Right hindlimb (tissue), 1 donor: Measurements from ENCODE around the gene RSPRY1.

ENCODE experiments used
- DNase-seq: peaks from one replicate; pipeline ENCODE4 v3.0.0-alpha.2; 2018

Gene RSPRY1

GRCh38 chr16:57225978-57226377, 39.8 kb downstream of the RSPRY1 start:
- no peak for DNase-seq

GRCh38 chr16:57226701-57227621, 40.8 kb downstream of the RSPRY1 start:
- no peak for DNase-seq

GRCh38 chr16:57229079-57229478, 43.0 kb downstream of the RSPRY1 start:
- no peak for DNase-seq

DNA sequence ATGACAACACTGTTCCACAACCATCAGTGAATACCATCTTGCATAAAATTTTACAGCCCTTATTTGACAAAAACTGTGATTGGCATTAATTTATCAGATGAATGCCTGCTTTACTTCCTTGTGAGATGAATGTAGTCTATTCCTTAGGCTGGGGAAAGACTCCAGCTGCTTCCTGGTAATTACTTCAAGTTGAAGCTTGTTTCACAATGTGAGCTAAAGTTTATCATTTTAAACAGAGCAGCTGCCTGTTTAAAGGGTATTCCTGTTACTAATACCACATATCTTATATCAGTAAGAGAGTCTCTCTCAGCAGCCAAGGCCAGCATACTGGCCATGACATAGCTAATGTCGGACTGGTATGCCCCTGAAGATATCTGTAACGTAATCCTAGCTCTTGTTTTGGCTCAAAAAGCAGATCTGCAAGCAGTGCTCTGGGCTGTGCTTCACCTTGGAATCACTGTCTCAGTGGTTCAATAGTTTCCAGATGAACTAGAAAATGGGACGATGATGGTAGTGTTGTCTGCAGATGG, 45.8 kb downstream of the RSPRY1 start:
- DNase-seq = no peak

DNA sequence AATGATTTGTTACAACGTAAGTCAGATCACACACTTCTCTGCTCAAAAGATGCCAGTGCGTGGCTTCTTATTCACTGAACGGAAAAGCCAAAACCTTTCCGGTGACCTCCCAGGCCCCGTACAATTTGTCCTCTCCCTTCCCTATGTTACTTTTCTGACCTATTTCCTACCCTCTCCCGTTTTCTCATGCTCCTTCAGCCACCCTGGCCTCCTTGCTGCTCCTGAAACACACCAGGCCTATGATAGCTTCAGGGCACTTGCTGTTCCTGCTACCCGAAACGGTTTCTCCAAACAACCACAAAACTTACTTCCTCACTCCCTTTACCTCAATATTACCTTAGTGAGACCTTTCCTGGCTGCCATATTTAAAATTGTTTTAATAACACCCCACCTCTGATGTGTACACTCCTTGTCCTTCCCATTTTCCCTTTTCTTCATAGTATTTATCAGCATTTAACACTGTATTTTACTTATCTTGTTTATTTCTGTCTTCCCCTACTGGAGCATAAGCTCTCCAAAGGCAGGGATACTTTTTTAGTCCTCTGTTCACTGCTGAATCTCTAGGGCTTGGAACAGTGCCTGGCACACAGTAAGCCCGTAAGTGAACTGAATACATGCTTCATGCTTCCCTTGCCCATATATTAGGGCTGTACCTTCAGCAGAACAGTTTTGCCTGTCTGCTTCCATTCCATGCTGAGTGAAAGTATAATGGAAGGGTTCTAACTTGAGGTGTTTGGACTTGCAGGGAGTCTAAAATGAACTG, 48.0 kb downstream of the RSPRY1 start:
- DNase-seq = no peak

GRCh38 chr16:57234707-57235092, 48.6 kb downstream of the RSPRY1 start:
- no peak for DNase-seq

DNA sequence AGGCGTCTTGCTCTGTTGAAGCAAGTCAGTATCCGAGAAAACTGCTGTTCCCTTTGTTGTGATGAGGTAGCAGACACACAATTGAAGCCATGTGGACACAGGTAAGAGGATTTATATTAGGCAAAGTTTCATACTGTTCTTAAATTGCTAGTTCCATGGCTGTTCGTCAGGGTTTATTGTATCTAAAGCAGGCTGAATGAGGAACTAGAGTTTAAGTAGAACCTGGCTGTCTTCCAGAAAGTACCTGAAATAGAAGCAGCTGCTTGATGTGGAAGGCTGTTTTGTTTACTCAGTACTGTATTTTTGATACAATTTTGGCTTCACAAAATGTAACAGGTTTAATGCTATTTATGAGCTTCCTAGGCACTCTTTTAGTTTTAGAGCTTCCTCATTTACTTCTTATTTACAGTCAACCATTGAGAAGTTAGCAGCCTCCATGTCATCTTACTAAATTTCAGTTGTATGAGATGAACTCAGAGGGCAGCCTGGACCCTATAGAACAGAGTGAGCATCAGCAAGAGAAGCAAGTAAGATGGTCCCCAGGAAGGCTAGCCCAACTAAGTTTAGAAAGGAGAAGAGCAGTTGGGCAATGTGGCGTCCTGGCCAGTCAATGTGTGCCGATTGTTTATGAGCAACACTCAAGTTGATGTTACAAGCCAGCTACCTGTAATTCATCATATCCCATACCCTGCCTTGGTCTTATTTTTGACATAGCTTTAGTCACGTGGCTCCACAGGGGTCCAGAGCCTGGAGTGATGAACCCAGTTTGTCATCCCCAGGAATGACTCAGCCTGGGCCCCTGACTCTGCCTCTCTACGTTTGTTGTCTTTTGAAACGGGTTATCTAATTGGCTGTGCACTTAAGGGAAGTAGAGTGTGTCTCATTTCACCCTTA, 49.2 kb downstream of the RSPRY1 start:
- no peak for DNase-seq

DNA sequence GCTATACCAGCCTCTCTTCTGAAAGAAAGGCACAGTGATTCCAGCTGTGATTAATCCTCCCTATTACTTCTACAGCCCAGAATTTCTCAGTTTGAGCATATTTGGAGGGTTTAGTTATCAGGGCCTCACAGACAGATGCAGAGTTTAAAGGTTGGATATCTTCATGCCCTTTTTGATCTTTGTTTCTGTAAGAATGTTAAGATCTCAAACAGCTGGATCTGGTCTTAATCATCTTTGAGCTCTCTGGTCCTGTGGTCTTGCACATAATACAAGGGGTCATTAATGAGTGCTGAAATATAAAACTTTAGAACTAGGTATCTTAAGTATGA, 49.9 kb downstream of the RSPRY1 start:
- DNase-seq = no peak

- DNase-seq = no peak
Observed at GRCh38 chr16:57238682-57239081, 52.6 kb downstream of the RSPRY1 start.

- DNase-seq = no peak
Observed at GRCh38 chr16:57239107-57239506, 53.0 kb downstream of the RSPRY1 start.

- no peak for DNase-seq
Observed at GRCh38 chr16:57240851-57241250, 54.7 kb downstream of the RSPRY1 start.

GRCh38 chr16:57242650-57243049, 56.5 kb downstream of the RSPRY1 start:
- DNase-seq = no peak

DNA sequence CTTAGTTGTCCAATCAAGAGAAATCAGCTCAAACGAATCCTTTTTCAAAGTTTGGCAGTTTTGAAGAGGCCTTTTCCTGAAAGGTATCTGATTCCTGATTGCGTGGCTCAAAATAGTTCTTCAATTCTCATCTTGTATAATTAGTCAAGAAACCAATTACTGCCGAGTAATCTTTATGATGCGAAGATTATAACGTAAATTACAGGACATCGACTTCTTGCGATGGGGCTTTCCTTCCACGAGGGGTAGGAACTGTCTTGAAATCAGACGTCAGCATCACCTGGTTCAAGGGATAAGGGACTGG, 58.3 kb downstream of the RSPRY1 start:
- no peak for DNase-seq

GRCh38 chr16:57244767-57245471, 58.8 kb downstream of the RSPRY1 start, which contains the start of gene ARL2BP:
TSS of gene ARL2BP (plus strand) at chr16:57245259. CDS start at chr16:57245368, 109 bp downstream.
- peak; percentile 99 for DNase-seq

DNA sequence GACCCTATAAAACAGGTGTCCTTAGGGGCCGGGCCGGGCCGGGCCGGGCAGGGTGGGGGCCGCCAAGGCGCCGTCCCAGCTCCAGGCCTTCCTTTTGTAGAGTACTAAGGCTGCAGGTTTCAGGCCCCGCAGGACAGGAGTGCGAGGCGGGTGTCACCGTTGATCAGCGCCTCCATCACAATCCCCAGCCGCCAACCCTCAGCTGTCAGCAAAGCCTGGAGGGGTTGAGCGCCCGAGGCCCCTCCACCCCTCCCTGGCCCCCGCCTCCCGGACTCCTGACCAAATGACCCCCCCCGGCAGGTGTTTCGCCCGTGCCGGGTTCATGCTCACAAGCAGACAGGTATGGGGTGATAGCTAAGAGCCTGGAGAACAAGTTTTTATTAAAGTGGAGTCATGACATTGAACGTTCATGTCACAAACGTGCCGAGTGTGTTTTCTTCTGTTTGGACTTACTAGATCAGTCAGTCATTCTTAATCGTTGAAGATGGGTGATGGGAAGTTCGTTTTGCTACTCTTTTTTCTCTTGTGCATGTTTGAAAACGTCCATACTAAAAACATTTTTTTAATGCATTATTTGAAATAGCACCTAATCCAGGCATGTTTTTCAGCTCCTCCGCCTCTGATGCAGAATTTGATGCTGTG, 59.5 kb downstream of the RSPRY1 start:
- no peak for DNase-seq

GRCh38 chr16:57251352-57251751, 65.2 kb downstream of the RSPRY1 start:
- no peak for DNase-seq

- DNase-seq = no peak
Observed at GRCh38 chr16:57252148-57252721, 66.1 kb downstream of the RSPRY1 start.

DNA sequence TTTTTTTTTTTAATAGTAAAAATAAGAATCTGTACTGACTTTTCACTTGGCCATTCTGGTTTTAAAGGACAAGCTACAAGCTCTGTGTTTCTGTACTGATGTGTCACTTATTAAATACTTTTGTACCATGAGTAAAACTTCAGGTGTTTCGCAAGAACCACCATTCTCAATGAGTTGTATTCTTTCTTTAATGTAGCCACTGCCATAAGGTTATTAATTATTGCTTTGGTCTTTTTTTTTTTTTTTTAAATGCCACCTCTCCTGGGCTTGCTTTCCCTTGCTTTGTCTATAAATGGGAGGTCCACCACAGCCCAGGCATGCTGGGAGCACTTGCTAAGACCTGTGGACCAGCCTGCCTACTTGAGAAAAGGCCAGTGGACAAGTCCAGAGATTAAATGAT, 67.3 kb downstream of the RSPRY1 start:
- no peak for DNase-seq

- no peak for DNase-seq
Observed at GRCh38 chr16:57255686-57256415, 69.7 kb downstream of the RSPRY1 start.

DNA sequence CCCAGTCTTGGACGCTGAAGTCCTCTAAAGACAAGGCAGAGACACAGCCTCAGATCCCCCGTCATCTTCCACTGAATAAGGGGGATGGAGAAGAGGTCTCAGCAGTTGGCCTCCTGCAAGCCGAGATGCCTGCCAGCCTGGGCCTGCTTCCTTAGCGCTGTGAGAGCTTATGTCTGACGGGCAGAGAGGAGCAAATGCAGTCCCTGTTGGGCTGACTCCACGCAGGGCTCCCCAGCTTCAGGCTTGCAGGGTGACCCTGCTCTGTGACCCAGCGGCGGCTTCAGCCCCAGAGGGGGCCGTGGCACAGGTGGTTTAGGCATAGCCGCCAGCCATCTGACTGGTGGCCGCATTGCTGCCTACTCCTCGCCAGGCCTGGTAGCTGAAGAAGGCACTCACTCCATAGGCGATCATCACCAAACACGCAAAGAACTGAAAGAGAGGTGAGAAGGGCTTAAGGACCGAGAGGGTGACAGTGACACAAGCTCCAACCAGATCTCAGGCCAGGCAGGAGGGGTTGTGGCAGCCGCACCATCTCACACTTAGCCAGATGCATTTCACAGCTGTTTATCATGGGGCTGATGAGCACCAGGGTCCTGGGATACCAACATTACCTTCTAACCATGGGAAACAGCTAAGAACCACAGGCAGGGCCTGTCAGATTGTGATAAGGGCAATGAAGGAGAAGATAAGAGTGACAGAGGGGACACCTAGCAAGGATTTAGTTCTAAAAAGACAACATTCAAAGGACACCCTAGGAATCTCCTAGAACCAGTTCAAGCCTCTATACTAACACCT, 70.7 kb downstream of the RSPRY1 start:
- no peak for DNase-seq
